Skeletal muscle tissue (tissue), 4 donors: Measurements from ENCODE around the gene HS6ST1. TPM values are rescaled to one million over a fixed set of nuclear protein-coding genes. Genes with fewer than 3 reads are reported as not detected.

Experiments
- H3K27ac ChIP-seq: one replicate; pipeline ENCODE4 v1.7.0; 2013; ENCODE audit warnings: mild to moderate bottlenecking, low read depth, low read length, inconsistent platforms
- H3K27me3 ChIP-seq, 3 donors: one replicate each; pipeline ENCODE4 v1.7.0; 2013; ENCODE audit warnings: low read length in 3 of 3; ENCODE audit not compliant: control insufficient read depth in 3 of 3, insufficient read depth in 3 of 3
- H3K36me3 ChIP-seq, 3 donors: one replicate each; pipeline ENCODE4 v1.7.0; 2013; ENCODE audit warnings: low read length in 3 of 3; ENCODE audit not compliant: control insufficient read depth in 3 of 3, insufficient read depth in 3 of 3
- H3K4me1 ChIP-seq, 3 donors: one replicate each; pipeline ENCODE4 v1.7.0; 2013; ENCODE audit warnings: low read length in 3 of 3, mild to moderate bottlenecking in 3 of 3; ENCODE audit not compliant: control insufficient read depth in 3 of 3, insufficient read depth in 3 of 3
- H3K4me3 ChIP-seq, 3 donors: one replicate each; pipeline ENCODE4 v1.7.0; 2013; ENCODE audit warnings: low read length in 3 of 3
- H3K9ac ChIP-seq, 3 donors: one replicate each; pipeline ENCODE4 v1.7.0; 2013; ENCODE audit warnings: low read length in 3 of 3, mild to moderate bottlenecking in 3 of 3, moderate library complexity in 2 of 3, low read depth in 1 of 3
- H3K9me3 ChIP-seq, 3 donors: one replicate each; pipeline ENCODE4 v1.7.0; 2013; ENCODE audit warnings: low read length in 3 of 3; ENCODE audit not compliant: control insufficient read depth in 3 of 3
- total RNA-seq: library from RNA; depleted of rRNA; stranded (reverse); fragments of >200 nt; gene quantifications from one replicate; pipeline ENCODE4 v1.2.3, GENCODE V29; 2014
- donor health status: Osteomylitis.

HS6ST1 gene
- total RNA-seq, 1 donor from 2014 or later = 12.5 TPM

DNA sequence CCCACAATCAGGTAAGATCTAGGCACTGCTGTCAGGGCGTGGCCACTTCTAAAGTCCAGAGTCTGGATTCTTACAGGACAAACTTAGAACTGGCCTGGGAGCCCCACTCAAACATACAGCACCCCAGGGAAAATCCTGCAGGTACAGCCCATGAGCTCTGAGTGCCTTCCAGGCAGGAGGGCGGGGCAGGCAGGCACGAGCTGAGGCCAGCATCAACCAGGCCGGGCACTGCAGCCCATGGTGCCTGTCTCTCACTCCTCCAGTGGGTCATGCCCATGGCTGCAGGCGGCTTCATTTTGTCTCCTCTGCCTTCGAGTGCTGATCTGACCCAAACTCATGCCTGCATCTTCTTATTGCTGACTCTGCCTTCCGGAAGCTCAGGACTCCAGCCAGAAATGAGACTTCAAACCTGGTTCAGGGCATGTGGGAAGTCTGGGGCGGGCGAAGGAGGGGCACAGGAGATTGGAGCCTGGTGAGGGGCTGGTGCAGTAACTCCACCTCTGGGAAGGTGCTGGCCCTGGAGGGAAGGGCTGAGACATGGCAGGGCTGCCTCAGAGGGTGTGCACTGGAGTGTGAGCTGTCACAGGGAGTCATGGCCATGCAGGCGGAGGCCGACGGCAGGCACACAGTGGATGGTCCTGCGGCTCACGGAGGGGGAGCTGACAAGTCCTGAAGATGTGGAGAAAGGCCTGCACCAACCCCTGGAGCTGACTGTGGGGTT lies 40.5 kb downstream of the HS6ST1 start:
- Histone ChIP-seq H3K9ac (no peak overlapping the region), H3K4me1 (peaks cover 26 to 30% (median 27%) of the 10 kb centered on the region in 3 donors), H3K9me3 (no peaks in the 10 kb centered on the region), H3K4me3 (no peak overlapping the region), H3K27ac (no peak overlapping the region), H3K27me3 (no peaks in the 10 kb centered on the region), H3K36me3 (peaks cover 5 to 10% (median 9%) of the 10 kb centered on the region in 3 donors)

DNA sequence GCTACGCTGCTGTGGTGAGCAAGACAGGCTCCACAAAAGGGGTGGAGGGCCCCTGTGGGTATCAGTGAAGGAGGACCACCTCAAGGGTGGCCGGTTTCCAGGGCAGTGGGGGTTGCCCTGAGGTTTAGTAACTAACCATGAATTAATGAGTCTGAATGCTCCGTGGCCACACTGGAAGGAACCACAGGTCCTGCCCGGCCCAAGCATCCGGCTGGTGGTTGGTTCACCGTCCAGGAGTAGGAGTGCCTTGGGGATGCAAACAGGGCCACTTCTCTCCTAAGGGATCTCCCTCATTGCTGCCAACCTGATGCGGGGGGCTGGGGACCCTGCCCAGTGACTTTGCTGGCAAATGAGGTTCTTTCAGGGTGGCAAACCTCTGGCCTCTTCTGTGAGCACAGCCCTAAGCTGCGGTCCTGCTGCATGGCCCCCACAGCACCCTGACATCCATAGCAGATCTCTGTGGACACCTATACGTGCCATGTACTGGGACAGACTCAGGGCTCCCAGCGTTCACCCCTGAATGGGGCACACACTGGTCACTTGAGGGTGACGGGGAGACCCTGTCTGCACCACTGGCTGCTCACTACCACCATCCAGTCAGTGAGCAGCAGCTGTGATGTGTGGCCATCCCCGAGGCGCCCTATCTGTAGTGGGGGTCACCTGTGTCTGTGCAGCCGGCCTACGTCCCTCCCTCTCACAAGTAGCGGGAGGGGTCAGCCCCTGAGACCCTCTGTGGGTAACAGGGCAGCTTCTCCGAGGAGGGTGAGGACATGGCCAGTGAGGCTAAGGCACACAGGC lies 41.6 kb downstream of the HS6ST1 start:
- no peak overlapping the region for H3K9ac ChIP-seq
- H3K9me3 ChIP-seq = no peaks in the 10 kb centered on the region
- no peak overlapping the region for H3K4me3 ChIP-seq
- H3K27me3 ChIP-seq = no peaks in the 10 kb centered on the region
- peaks cover 5 to 10% (median 9%) of the 10 kb centered on the region in 3 donors for H3K36me3 ChIP-seq
- no peak overlapping the region for H3K27ac ChIP-seq
- peaks cover 16 to 20% (median 18%) of the 10 kb centered on the region in 3 donors for H3K4me1 ChIP-seq

- H3K9me3 ChIP-seq = no peaks in the 10 kb centered on the region
- peaks cover 5 to 13% (median 11%) of the 10 kb centered on the region in 3 donors for H3K36me3 ChIP-seq
- peaks cover under 1 to 5% (median 3%) of the 10 kb centered on the region in 3 donors for H3K4me1 ChIP-seq
- no peaks in the 10 kb centered on the region for H3K27me3 ChIP-seq
- no peak overlapping the region for H3K27ac ChIP-seq
- no peak overlapping the region for H3K9ac ChIP-seq
- no peak overlapping the region for H3K4me3 ChIP-seq
Observed at GRCh38 chr2:128275498-128276045, 43.1 kb downstream of the HS6ST1 start.

DNA sequence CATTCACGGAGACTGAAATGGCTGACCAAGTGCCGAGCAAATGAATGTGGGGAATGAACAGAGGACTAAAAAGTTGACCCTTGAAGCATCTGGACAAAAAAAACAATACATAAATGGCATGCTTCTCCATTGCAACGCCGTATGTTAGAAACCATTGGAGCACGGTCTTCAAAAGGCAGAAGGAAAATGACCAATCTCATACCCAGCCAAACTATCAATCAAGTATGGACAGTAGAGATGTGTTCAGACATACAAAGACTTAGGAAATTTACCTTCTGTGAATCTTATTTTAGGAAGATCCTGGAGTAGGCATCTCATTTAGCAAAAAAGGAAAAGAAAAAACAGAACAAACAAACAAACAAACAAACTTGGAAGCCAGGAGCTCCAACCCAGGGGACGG lies 44.5 kb downstream of the HS6ST1 start:
- H3K4me1 ChIP-seq = peaks cover 0 to 2% (median 0%) of the 10 kb centered on the region in 3 donors
- H3K36me3 ChIP-seq = peaks cover 5 to 13% (median 11%) of the 10 kb centered on the region in 3 donors
- no peak overlapping the region for H3K4me3 ChIP-seq
- H3K9ac ChIP-seq = no peak overlapping the region
- H3K27ac ChIP-seq = no peak overlapping the region
- H3K27me3 ChIP-seq = no peaks in the 10 kb centered on the region
- no peaks in the 10 kb centered on the region for H3K9me3 ChIP-seq

DNA sequence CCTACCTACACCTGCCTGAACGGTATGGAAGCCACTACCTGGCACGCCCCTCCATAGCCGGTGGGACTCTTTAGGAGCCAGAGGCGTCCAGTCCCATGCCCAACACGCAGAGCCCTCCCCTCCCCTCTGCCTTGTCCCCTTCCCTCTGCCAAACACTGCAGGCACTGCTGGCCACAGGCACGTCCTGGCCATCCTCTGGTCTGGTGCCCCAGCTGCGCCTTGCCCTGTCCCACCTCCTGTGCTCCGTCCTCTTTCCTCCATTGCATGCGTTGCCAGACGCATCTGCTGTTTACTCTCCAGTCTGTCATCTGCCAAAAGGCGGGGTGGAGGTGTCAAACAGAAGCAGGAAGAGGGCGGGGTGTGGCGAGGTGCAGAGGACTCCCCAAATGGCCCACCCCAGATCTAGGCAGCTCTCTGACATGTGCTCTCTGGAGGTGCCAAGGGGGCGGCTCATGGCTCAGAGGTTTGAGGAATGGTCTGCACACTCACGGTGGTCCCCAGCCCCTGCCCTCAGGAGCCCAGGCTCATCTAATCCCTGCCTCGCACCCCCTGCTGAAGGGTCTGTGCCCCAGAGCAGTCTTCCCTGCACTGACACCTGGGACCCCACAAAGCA lies 45.1 kb downstream of the HS6ST1 start:
- Histone ChIP-seq H3K36me3 (peaks cover 5 to 14% (median 13%) of the 10 kb centered on the region in 3 donors), H3K4me3 (no peak overlapping the region), H3K4me1 (peaks cover 0 to 2% (median 0%) of the 10 kb centered on the region in 3 donors), H3K9ac (no peak overlapping the region), H3K9me3 (no peaks in the 10 kb centered on the region), H3K27me3 (no peaks in the 10 kb centered on the region), H3K27ac (no peak overlapping the region)

GRCh38 chr2:128272601-128273468 lies 45.8 kb downstream of the HS6ST1 start:
- Histone ChIP-seq H3K4me1 (peaks cover 0 to 2% (median 0%) of the 10 kb centered on the region in 3 donors), H3K9me3 (no peaks in the 10 kb centered on the region), H3K27me3 (no peaks in the 10 kb centered on the region), H3K36me3 (peaks cover 5 to 15% (median 14%) of the 10 kb centered on the region in 3 donors), H3K9ac (no peak overlapping the region), H3K27ac (no peak overlapping the region), H3K4me3 (no peak overlapping the region)

- Histone ChIP-seq H3K9ac (no peak overlapping the region), H3K4me3 (no peak overlapping the region), H3K36me3 (peaks cover 5 to 14% (median 13%) of the 10 kb centered on the region in 3 donors), H3K4me1 (peaks cover 0 to 2% (median 0%) of the 10 kb centered on the region in 3 donors), H3K27me3 (no peaks in the 10 kb centered on the region), H3K9me3 (no peaks in the 10 kb centered on the region), H3K27ac (no peak overlapping the region)
Observed at GRCh38 chr2:128271911-128272600, 46.6 kb downstream of the HS6ST1 start.

GRCh38 chr2:128271597-128271910 lies 47.1 kb downstream of the HS6ST1 start:
- Histone ChIP-seq H3K27me3 (no peaks in the 10 kb centered on the region), H3K4me3 (no peak overlapping the region), H3K36me3 (peaks cover 5 to 14% (median 11%) of the 10 kb centered on the region in 3 donors), H3K4me1 (peaks cover 0 to 2% (median 0%) of the 10 kb centered on the region in 3 donors), H3K9me3 (no peaks in the 10 kb centered on the region), H3K9ac (no peak overlapping the region), H3K27ac (no peak overlapping the region)
